H9 (cell line): ENCODE measurements around the gene PRPF40A. TPM values are rescaled to one million over a fixed set of nuclear protein-coding genes. Genes with fewer than 3 reads are reported as not detected.

Experiments
- DNase-seq: peaks from one replicate; pipeline ENCODE4 v3.0.0-alpha.2; 2017
- H2AFZ ChIP-seq: one replicate; pipeline ENCODE4 v1.6.1; 2013; ENCODE audit warnings: mild to moderate bottlenecking, low read length, control low read depth, moderate library complexity
- H2AK5ac ChIP-seq: 2 replicates; pipeline ENCODE4 v1.6.1; 2013; ENCODE audit warnings: low read length, control low read depth, mixed read lengths; ENCODE audit not compliant: insufficient read length
- H2BK120ac ChIP-seq: one replicate; pipeline ENCODE4 v1.6.1; 2013; ENCODE audit warnings: low read depth, mild to moderate bottlenecking, low read length, control low read depth, inconsistent platforms; ENCODE audit not compliant: poor library complexity, severe bottlenecking
- H2BK12ac ChIP-seq: 2 replicates; pipeline ENCODE4 v1.6.1; 2013; ENCODE audit warnings: low read length, control low read depth, mixed read lengths, low read depth; ENCODE audit not compliant: insufficient read length
- H2BK15ac ChIP-seq: 2 replicates; pipeline ENCODE4 v1.6.1; 2013; ENCODE audit warnings: low read depth, low read length, control low read depth
- H2BK20ac ChIP-seq: one replicate; pipeline ENCODE4 v1.6.1; 2013; ENCODE audit warnings: low read depth, mild to moderate bottlenecking, low read length, control low read depth, inconsistent platforms; ENCODE audit not compliant: poor library complexity, severe bottlenecking
- H2BK5ac ChIP-seq: 2 replicates; pipeline ENCODE4 v1.6.1; 2013; ENCODE audit warnings: low read length, control low read depth, mixed read lengths; ENCODE audit not compliant: insufficient read length
- H3K14ac ChIP-seq: 2 replicates; pipeline ENCODE4 v1.6.1; 2013; ENCODE audit warnings: low read length, control low read depth; ENCODE audit not compliant: insufficient read depth
- H3K18ac ChIP-seq: 2 replicates; pipeline ENCODE4 v1.6.1; 2013; ENCODE audit warnings: low read depth, mild to moderate bottlenecking, mixed read lengths, low read length, control low read depth; ENCODE audit not compliant: insufficient read length
- H3K23ac ChIP-seq: 2 replicates; pipeline ENCODE4 v1.6.1; 2013; ENCODE audit warnings: low read length, control low read depth, mixed read lengths, low read depth; ENCODE audit not compliant: insufficient read length
- H3K23me2 ChIP-seq: 2 replicates; pipeline ENCODE4 v1.6.1; 2013; ENCODE audit warnings: low read depth, mild to moderate bottlenecking, mixed read lengths, low read length, control low read depth; ENCODE audit not compliant: insufficient read length, poor library complexity, severe bottlenecking
- H3K27ac ChIP-seq: 2 replicates; pipeline ENCODE4 v1.5.1; 2013; ENCODE audit warnings: low read length, control low read depth, mixed read lengths, low read depth; ENCODE audit not compliant: insufficient read length
- H3K27me3 ChIP-seq: 2 replicates; pipeline ENCODE4 v1.6.1; 2013; ENCODE audit warnings: low read length, control low read depth, inconsistent platforms; ENCODE audit not compliant: insufficient read depth
- H3K4ac ChIP-seq: 2 replicates; pipeline ENCODE4 v1.6.1; 2013; ENCODE audit warnings: low read depth, mild to moderate bottlenecking, control low read depth, inconsistent platforms, low read length, moderate library complexity
- H3K4me1 ChIP-seq: 2 replicates; pipeline ENCODE4 v1.6.1; 2013; ENCODE audit warnings: low read length, control low read depth, inconsistent platforms; ENCODE audit not compliant: insufficient read depth
- H3K4me2 ChIP-seq: 2 replicates; pipeline ENCODE4 v1.6.1; 2013; ENCODE audit warnings: low read length, control low read depth, mixed read lengths; ENCODE audit not compliant: insufficient read length, insufficient read depth
- H3K56ac ChIP-seq: 2 replicates; pipeline ENCODE4 v1.6.1; 2013; ENCODE audit warnings: low read depth, mild to moderate bottlenecking, mixed read lengths, low read length, control low read depth; ENCODE audit not compliant: insufficient read length
- H3K79me1 ChIP-seq: 2 replicates; pipeline ENCODE4 v1.6.1; 2013; ENCODE audit warnings: low read depth, mild to moderate bottlenecking, moderate library complexity, low read length, control low read depth, inconsistent platforms; ENCODE audit not compliant: insufficient read depth, poor library complexity, severe bottlenecking
- H3K79me2 ChIP-seq: 2 replicates; pipeline ENCODE4 v1.6.1; 2013; ENCODE audit warnings: low read length, control low read depth, inconsistent platforms; ENCODE audit not compliant: insufficient read depth
- H3K9ac ChIP-seq: 2 replicates; pipeline ENCODE4 v1.6.1; 2013; ENCODE audit warnings: low read length, control low read depth, mixed read lengths; ENCODE audit not compliant: insufficient read length; ENCODE audit errors: extremely low read depth
- H3K9me3 ChIP-seq: one replicate; pipeline ENCODE4 v1.6.1; 2013; ENCODE audit warnings: low read depth, low read length, inconsistent platforms; ENCODE audit not compliant: control insufficient read depth
- H3T11ph ChIP-seq: one replicate; pipeline ENCODE4 v1.6.1; 2013; ENCODE audit warnings: mild to moderate bottlenecking, low read length, control low read depth, inconsistent platforms
- H4K20me1 ChIP-seq: one replicate; pipeline ENCODE4 v1.6.1; 2013; ENCODE audit not compliant: control insufficient read depth, insufficient read length, insufficient read depth
- H4K5ac ChIP-seq: 2 replicates; pipeline ENCODE4 v1.6.1; 2013; ENCODE audit warnings: low read depth, mild to moderate bottlenecking, mixed read lengths, low read length, control low read depth; ENCODE audit not compliant: insufficient read length
- H4K8ac ChIP-seq: replicated peaks from 2 replicates; pipeline ENCODE4 v1.6.1; 2013; ENCODE audit warnings: low read length, control low read depth, mixed read lengths, low read depth; ENCODE audit not compliant: insufficient read length
- H4K91ac ChIP-seq: 2 replicates; pipeline ENCODE4 v1.6.1; 2013; ENCODE audit warnings: low read depth, mild to moderate bottlenecking, moderate library complexity, mixed read lengths, low read length, control low read depth; ENCODE audit not compliant: insufficient read length
- H3K27ac Mint-ChIP-seq, 3 experiments: 2 replicates in 2 of 3; 3 replicates in 1 of 3; pipeline ENCODE4 v1.8.0; 2020 to 2021; ENCODE audit warnings: mixed read lengths in 3 of 3, mild to moderate bottlenecking in 1 of 3, moderate library complexity in 1 of 3
- H3K27me3 Mint-ChIP-seq: 2 replicates; pipeline ENCODE4 v1.8.0; 2021; ENCODE audit warnings: low read depth, mild to moderate bottlenecking, moderate library complexity, mixed read lengths
- H3K36me3 Mint-ChIP-seq, 3 experiments: 2 replicates in 2 of 3; 3 replicates in 1 of 3; pipeline ENCODE4 v1.8.0; 2020 to 2021; ENCODE audit warnings: low read depth in 3 of 3, mixed read lengths in 3 of 3; ENCODE audit not compliant: insufficient read depth in 1 of 3
- H3K4me1 Mint-ChIP-seq, 2 experiments: 2 replicates each; pipeline ENCODE4 v1.8.0; 2020; ENCODE audit warnings: mixed read lengths in 2 of 2
- H3K4me3 Mint-ChIP-seq, 2 experiments: 2 replicates in 1 of 2; 3 replicates in 1 of 2; pipeline ENCODE4 v1.8.0; 2020 to 2021; ENCODE audit warnings: mild to moderate bottlenecking in 2 of 2, mixed read lengths in 2 of 2, moderate library complexity in 1 of 2
- H3K9me3 Mint-ChIP-seq, 2 experiments: 2 replicates in 1 of 2; 3 replicates in 1 of 2; pipeline ENCODE4 v1.8.0; 2020; ENCODE audit warnings: mild to moderate bottlenecking in 2 of 2, mixed read lengths in 2 of 2, moderate library complexity in 1 of 2
- CTCF ChIP-seq: fragments of 200-600 bp; sonication (generic); conservative IDR thresholded peaks from 3 replicates; pipeline ENCODE4 v1.8.0; 2021; ENCODE audit warnings: antibody characterized with exemption, mild to moderate bottlenecking
- WGBS: extraction: QIAGEN DNeasy Blood & Tissue Kit; methylation state at CpG from one replicate; pipeline ENCODE4 v1.1.7; 2013; ENCODE audit warnings: missing lambda C conversion rate, low lambda C conversion rate, mixed read lengths; ENCODE audit not compliant: insufficient read length; ENCODE audit errors: extremely low coverage; 5-methylcytosine and 5-hydroxymethylcytosine counted together
- total RNA-seq: library from RNA; stranded (reverse); gene quantifications from 2 replicates; pipeline ENCODE4 v1.2.1, GENCODE V29; 2021

The PRPF40A gene
- total RNA-seq, 1 experiment from 2014 or later, result 158 TPM

DNA sequence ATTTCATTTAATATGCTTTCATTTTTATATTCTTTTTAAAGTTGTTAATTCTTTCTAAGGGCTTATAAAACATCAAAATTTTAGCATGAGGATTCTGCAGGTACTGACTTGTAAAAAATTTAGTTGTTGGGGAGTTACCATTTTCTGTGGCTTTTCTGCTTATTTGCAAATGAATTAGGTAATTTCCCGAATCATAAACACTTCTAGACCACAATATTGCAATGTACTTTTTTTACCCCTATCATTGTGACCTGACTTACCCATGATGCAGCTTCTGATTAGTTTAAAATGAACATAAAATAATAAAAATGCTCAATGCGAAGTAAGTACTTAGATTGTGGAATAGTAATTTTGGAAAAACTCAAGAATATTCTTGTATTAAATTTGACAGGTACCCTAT is 12.6 kb upstream of the PRPF40A start:
- Histone ChIP-seq H3K56ac (no peak overlapping the region), H4K91ac (no peak overlapping the region), H4K20me1 (no peaks in the 10 kb centered on the region), H3K4me2 (no peak overlapping the region), H3K4ac (no peak overlapping the region), H3K79me1 (peaks cover 4% of the 10 kb centered on the region), H3K23me2 (no peaks in the 10 kb centered on the region), H3K79me2 (peaks cover 2% of the 10 kb centered on the region; the same call in 1 of the 2 replicates), H2AFZ (no peak overlapping the region), H3K18ac (no peak overlapping the region), H2BK12ac (no peak overlapping the region), H2BK5ac (no peak overlapping the region), H3K23ac (no peak overlapping the region), H3K27me3 (no peaks in the 10 kb centered on the region), H2BK15ac (no peak overlapping the region), H3K14ac (no peak overlapping the region), H2BK20ac (no peak overlapping the region), H3T11ph (no peak overlapping the region), H2BK120ac (no peak overlapping the region), H4K5ac (no peak overlapping the region), H3K9me3 (no peaks in the 10 kb centered on the region), H4K8ac (no peak overlapping the region), H2AK5ac (no peak overlapping the region), H3K27ac (no peak overlapping the region), H3K9ac (no peak overlapping the region), H3K4me1 (no peaks in the 10 kb centered on the region)
- no peak for TF ChIP-seq CTCF
- no peak for DNase-seq
- H3K36me3 Mint-ChIP-seq, result peaks cover 1 to 5% (median 2%) of the 10 kb centered on the region in 3 experiments; a peak in 5 of 7 replicates
- H3K27ac Mint-ChIP-seq, result no peak overlapping the region
- H3K4me1 Mint-ChIP-seq, result peaks cover 0 to 2% of the 10 kb centered on the region in 2 experiments; a peak in 2 of 4 replicates
- no CpG with 5 or more reads among the region's 2 CpGs for WGBS
- no peaks in the 10 kb centered on the region for H3K27me3 Mint-ChIP-seq
- H3K9me3 Mint-ChIP-seq, result no peaks in the 10 kb centered on the region
- H3K4me3 Mint-ChIP-seq, result no peak overlapping the region
